ENCODE results near the gene ELF5. TPM values are rescaled to one million over a fixed set of nuclear protein-coding genes. Genes with fewer than 3 reads are reported as not detected.

The ELF5 gene
- total and polyA plus RNA-seq, 2 donors (not counting 3 experiments of a cell fraction or from before 2014, with no cell fraction given), result not detected

- dilution Hi-C loops (cut with MboI; ENCODE audit: extremely low pct_ligation_motif_present, low sequenced_read_pairs), result no loop called here
- Histone ChIP-seq H2AFZ (ENCODE audit: low read depth, low read length) (no peak overlapping the region), H3K27ac (ENCODE audit: insufficient read depth, low read depth, low read length) (no peak overlapping the region), H3K9me1 (replicated peaks; ENCODE audit: control insufficient read depth, extremely low read depth, insufficient read depth, low read length) (no peaks in the 10 kb centered on the region), H3K9me3 (replicated peaks; ENCODE audit: control insufficient read depth, insufficient read depth, low read length) (no peaks in the 10 kb centered on the region), H3K4me1 (ENCODE audit: control insufficient read depth, extremely low read depth, insufficient read depth, low read length) (no peaks in the 10 kb centered on the region), H3K4me2 (ENCODE audit: insufficient read depth, low read length) (no peak overlapping the region), H3K27me3 (ENCODE audit: control insufficient read depth in 2 of 2, insufficient read depth in 2 of 2, low read length in 2 of 2) (peaks cover 3 to 7% of the 10 kb centered on the region in 2 experiments), H4K20me1 (replicated peaks; ENCODE audit: control insufficient read depth, extremely low read depth, insufficient read depth, low read length) (no peaks in the 10 kb centered on the region), H3K9ac (replicated peaks; ENCODE audit: extremely low read depth, insufficient read depth, low read length) (no peak overlapping the region), H3K4me3 (replicated peaks in 1 of 3; ENCODE audit: insufficient read depth in 1 of 3, low read depth in 1 of 3, low read length in 3 of 3) (no peak overlapping the region), H3K36me3 (ENCODE audit: control insufficient read depth in 2 of 2, extremely low read depth in 1 of 2, insufficient read depth in 2 of 2, low read length in 2 of 2) (no peaks in the 10 kb centered on the region), H3K79me2 (ENCODE audit: control insufficient read depth, insufficient read depth, low read length) (no peaks in the 10 kb centered on the region)
- no TSS peak for BruUV-seq (replicated peaks)
- ChIA-PET POLR2A (no interaction called here), CTCF (interaction anchor here (0.9 to 1.5 kb wide), 2 partner anchors 9 to 16 kb away, joined by 3 read pairs; no protein-coding TSS in a partner anchor)
- FAIRE-seq (no peak), DNase-seq (ENCODE audit: low read depth, low spot score) (no peak)
- intact Hi-C loops (cut with micrococcal nuclease), result no loop called here
- TF ChIP-seq MAX (IDR thresholded peaks at IDR 0.05; ENCODE audit: insufficient read depth, insufficient read length) (no peak), POLR2AphosphoS5 (IDR thresholded peaks at IDR 0.05; ENCODE audit: insufficient read depth, low read depth, low read length) (no peak), EZH2 (IDR thresholded peaks at IDR 0.05; ENCODE audit: borderline replicate concordance, low read depth, low read length, severe bottlenecking) (no peak), MYC (IDR thresholded peaks at IDR 0.05; ENCODE audit: low read depth, low read length) (no peak), JUN (IDR thresholded peaks at IDR 0.05; ENCODE audit: borderline replicate concordance, insufficient read depth, insufficient read length, low read depth) (no peak), CTCF (IDR thresholded peaks at IDR 0.05; ENCODE audit: extremely low read depth in 1 of 2, insufficient read depth in 1 of 2, low read depth in 1 of 2, low read length in 2 of 2) (no peak), FOS (IDR thresholded peaks at IDR 0.05; ENCODE audit: borderline replicate concordance, insufficient read depth, low read length) (no peak), GATA2 (IDR thresholded peaks at IDR 0.05; ENCODE audit: insufficient read depth, insufficient read length, low read depth, low read length) (no peak), POLR2A (IDR thresholded peaks at IDR 0.05; ENCODE audit: low read depth, low read length) (no peak)
Measured at GRCh38 chr11:34476849-34477248, 36.7 kb downstream of the ELF5 start.

Data from endothelial cell of umbilical vein (primary cell).